Glomerular visceral epithelial cell (primary cell): Measurements from ENCODE around the gene KIF4B.
"Not testable (repeated sequence)": the region's sequence is repeated elsewhere in the genome, so short reads cannot be mapped to it uniquely, and the experiment has no call there.

Experiments
- DNase-seq: peaks from one replicate; pipeline ENCODE4 v3.0.0-alpha.2; 2016; ENCODE audit errors: extremely low spot score

The KIF4B gene

DNA sequence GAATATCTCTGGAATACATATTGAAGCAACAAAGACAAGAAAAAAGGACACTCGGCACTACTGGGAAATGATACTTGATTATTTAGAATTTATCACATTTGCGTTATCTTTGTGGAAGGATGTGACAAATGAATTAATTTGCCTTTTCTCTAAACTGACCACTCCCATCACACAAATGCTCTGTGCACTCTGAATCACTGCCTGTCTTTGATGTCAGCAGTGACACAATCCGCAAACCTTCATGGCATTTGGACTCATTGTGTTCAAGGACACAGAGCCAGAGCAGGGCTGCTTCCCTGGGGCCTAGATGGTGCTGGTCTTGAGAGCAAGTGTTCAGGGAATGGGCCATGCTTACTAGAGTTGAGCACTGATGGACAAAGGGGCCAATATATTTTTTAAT lies 4.9 kb upstream of the KIF4B start:
- no peak for DNase-seq

- DNase-seq, result no peak
Measured at GRCh38 chr5:155010881-155011280, 2.7 kb upstream of the KIF4B start.

DNA sequence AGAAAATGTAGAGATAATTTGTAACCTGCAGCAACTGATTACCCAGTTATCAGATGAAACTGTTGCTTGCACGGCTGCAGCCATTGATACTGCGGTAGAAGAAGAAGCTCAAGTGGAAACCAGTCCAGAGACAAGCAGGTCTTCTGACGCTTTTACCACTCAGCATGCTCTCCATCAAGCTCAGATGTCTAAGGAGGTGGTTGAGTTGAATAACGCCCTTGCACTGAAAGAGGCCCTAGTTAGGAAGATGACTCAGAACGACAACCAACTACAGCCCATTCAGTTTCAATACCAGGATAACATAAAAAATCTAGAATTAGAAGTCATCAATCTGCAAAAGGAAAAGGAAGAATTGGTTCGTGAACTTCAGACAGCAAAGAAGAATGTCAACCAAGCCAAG lies 1.7 kb downstream of the KIF4B start:
- no peak for DNase-seq

DNA sequence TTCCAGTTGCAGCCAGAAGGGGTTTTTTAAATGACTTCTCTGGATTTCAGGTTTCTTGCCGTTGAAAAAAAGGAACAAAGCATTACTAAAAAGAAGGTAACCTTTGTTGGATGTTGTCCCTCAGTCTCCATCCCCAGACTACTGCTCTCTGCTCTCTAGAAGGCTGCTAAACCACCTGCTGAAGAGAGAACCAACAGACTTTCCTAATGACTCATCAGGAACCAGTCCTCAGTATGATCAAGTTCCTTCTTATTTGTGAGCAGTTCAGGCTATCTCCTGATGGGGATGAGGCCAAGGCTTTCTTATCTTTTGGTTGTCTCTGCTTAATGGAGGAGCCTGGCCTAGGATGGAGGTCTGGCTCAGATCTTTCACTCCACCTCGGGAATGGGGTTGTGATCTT lies 4.1 kb downstream of the KIF4B start:
- DNase-seq, result no peak

DNA sequence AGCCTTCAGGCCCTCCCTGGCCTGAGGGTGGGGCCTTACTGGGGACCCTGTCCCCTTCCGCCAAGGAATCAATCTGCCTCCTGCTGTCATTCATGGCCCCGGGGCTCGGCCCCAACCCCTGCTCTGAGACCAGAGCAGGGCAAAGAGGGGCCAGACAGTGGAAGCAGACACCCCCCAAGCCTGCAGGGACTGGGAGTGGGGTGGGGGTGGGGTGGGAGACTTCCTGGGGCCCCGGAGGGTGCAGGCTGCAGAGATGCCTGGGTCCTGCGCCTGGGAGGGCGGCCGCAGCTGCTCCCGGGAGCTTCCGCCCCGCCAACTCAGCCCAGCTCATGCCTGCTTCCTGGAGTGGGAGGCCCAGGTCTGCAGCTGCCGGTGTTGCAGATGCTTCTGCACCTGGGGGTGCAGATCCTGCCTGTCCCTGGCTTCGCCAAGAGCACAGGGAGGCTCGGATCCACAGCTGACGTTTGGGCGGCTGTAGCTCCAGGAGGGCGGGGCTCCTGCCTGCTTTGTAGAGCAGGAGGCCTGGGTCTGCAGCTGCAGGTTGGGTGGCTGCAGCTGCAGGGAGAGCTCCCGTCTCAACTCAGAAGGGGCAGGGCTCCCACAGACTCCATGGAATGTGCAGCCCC lies 6.2 kb downstream of the KIF4B start:
- no peak for DNase-seq

DNA sequence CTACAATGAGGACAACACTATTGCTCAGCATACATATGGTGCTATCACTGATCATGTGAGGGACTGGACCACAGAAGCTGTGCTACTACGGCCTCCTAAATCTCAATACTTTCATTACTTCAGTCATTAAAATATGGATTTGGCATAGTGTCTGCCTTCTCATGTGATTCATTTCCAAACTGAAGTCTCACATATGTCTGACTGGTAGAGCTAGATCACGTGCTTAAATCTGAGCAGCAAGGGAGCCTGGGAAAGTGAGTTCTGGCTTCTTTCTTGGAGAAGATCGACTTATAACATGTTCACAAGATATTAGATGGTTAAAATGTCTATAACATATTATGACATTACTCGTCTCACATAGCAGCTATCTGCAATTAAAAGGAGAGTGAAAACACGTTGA lies 8.3 kb downstream of the KIF4B start:
- DNase-seq, result no peak

DNA sequence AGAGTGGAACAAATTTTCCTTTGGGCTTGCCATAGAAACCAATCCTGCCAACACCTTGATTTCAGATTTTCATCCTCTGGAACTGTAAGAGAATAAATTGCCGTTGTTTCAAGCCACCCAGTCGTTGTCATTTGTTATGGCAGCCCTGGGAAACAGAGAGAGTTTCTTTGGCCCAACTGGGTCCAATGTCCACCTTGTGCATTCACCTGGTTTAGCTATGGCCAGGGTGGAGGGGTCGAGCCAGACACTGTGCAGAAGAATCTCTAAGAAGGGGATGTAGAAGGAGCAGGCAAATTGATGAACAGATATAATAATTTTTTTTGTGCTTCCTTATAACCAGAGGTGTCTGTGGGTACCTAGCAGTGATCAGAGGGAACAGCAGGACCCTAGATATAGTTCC lies 9.8 kb downstream of the KIF4B start:
- DNase-seq, result no peak

DNA sequence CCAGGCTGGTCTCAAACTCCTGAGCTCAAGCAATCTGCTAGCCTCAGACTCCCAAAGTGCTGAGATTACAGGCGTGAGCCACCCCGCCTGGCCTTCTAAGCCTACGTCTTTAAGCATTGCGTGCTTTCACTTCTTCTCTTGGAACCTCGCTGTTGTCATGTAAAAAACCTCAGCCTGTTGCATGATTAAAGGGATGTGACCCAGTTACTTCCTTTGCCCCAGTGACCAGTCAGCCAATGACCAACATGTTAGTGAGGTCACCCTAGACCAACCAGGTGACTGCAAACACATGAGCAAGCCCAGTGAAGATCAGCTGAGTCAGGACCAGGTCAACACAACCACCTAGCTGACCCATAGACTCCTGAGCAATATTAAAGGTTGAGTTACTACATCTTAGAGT lies 10.5 kb downstream of the KIF4B start:
- DNase-seq, result no peak

GRCh38 chr5:155025895-155026294 lies 12.3 kb downstream of the KIF4B start:
- no peak for DNase-seq

GRCh38 chr5:155027993-155028629 lies 14.6 kb downstream of the KIF4B start:
- peak; percentile 16 for DNase-seq

GRCh38 chr5:155029240-155029639 lies 15.7 kb downstream of the KIF4B start:
- DNase-seq, result no peak

- DNase-seq, result not testable (repeated sequence)
Measured at GRCh38 chr5:155034145-155034744, 20.7 kb downstream of the KIF4B start.

DNA sequence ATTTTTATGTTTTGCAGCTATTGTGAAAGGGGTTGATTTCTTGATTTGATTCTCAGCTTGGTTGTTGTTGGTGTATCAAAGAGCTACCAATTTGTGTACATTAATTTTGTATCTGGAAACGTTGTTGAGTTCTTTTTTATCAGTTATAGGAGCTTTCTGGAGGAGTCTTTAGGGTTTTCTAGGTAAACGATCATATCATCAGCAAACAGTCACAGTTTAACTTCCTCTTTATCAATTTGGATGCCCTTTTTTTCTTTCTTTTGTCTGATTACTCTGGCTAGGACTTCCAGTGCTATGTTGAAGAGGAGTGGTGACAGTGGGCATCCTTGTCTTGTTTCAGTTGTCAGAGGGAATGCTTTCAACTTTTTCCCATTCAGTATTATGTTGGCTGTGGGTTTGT lies 21.5 kb downstream of the KIF4B start:
- DNase-seq, result not testable (repeated sequence)

DNA sequence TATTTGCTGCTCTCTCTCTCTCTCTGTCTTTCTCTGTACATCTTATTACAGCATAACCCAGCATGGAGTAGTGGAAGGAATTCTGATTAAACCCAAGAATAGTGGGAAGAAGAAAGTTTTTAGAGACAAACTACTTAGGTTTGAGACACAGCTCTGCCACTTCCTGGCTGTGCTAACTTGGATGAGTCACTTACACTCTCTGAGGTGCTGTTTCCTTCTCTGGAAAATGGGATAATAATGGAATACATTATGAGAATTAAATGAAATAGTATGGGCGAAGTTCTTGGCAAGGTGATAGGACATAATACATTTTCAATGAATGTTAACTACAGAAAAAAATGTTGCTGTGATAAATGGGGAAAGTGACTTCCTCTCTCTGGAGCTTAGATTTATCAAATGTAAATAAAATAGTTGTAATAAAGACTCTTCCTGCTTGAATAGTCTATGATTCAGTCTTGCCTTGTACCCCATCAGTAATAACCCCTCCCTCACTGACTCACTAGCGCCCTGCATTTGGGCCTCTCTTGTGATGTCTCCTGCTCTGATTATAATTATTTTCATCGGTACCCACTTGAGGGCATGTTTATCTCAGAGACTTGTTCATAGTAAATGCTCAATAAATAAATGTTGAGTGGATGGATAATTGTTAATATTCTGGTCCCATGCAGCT lies 27.6 kb downstream of the KIF4B start:
- DNase-seq, result no peak

DNA sequence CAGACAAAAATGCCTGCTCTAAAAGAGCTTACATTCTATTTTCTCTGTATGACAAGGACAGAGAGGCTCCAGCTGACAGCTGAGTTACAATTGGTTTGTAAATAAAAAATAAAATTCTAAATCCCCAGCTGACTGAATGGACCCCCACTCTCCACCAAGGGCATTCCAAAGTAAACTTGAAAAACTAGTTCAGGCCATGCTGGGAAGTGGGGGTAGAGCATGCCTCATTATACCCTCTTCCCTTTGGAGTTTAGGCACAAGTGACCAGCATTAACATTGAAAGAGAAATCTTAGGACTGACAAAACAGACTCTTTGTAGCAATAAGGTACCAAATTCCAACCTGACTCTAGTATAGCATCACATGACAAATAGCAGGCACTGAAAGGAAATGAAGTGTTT lies 31.0 kb downstream of the KIF4B start:
- no peak for DNase-seq

- no peak for DNase-seq
Measured at GRCh38 chr5:155046591-155046990, 33.0 kb downstream of the KIF4B start.

GRCh38 chr5:155047818-155048217 lies 34.3 kb downstream of the KIF4B start:
- DNase-seq, result no peak

- DNase-seq, result peak; percentile 8
Measured at GRCh38 chr5:155049569-155050383, 36.2 kb downstream of the KIF4B start.

GRCh38 chr5:155050384-155051019 lies 36.9 kb downstream of the KIF4B start:
- no peak for DNase-seq

GRCh38 chr5:155052532-155052931 lies 39.0 kb downstream of the KIF4B start:
- DNase-seq, result no peak

DNA sequence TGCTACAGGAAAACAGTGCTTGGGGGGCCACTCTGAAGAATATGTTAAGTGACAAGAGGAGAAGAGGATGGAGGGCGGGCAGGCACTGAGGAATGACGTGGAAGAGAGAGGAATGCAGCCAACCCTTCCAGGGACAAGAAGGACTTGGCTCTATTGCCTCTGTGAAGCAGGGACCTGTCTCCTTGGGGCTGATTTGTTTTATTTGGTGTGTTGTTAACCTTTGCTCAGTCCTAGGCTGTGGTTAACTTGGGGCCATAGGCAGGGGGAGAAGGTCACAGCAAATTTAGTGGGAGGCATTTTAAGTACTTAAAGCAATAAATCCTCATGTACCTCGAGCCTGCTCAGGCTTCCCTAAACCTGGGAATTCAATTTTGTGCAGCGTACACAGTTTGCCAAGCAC lies 39.9 kb downstream of the KIF4B start:
- DNase-seq, result no peak
